BE2C (cell line): ENCODE measurements around the gene PPP1R13L.
A peak's percentile ranks its signal among the peaks of the same experiment; 100 is the strongest.

ENCODE experiments used
- DNase-seq: peaks from one replicate; pipeline ENCODE4 v3.0.0-alpha.2; 2020
- H3K27me3 ChIP-seq: fragments of 250-450 bp; sonication (Bioruptor Pico); 2 replicates; pipeline ENCODE4 v1.5.1; 2020; ENCODE audit warnings: mild to moderate bottlenecking
- H3K36me3 ChIP-seq: fragments of 250-450 bp; sonication (Bioruptor Pico); 2 replicates; pipeline ENCODE4 v1.5.1; 2020; ENCODE audit warnings: mild to moderate bottlenecking
- H3K4me1 ChIP-seq: fragments of 250-450 bp; sonication (Bioruptor Pico); 2 replicates; pipeline ENCODE4 v1.5.1; 2020
- H3K4me3 ChIP-seq: 2 replicates; pipeline ENCODE4 v1.5.1; 2011; ENCODE audit warnings: low read depth, low read length
- H3K9me3 ChIP-seq: fragments of 250-450 bp; sonication (Bioruptor Pico); 2 replicates; pipeline ENCODE4 v1.5.1; 2020
- TF ChIP-seq, protein P1 (sequence below): IDR thresholded peaks from 2 replicates; pipeline ENCODE4 v1.5.1; 2012; ENCODE audit warnings: mild to moderate bottlenecking, low read depth, low read length

The PPP1R13L gene

DNA sequence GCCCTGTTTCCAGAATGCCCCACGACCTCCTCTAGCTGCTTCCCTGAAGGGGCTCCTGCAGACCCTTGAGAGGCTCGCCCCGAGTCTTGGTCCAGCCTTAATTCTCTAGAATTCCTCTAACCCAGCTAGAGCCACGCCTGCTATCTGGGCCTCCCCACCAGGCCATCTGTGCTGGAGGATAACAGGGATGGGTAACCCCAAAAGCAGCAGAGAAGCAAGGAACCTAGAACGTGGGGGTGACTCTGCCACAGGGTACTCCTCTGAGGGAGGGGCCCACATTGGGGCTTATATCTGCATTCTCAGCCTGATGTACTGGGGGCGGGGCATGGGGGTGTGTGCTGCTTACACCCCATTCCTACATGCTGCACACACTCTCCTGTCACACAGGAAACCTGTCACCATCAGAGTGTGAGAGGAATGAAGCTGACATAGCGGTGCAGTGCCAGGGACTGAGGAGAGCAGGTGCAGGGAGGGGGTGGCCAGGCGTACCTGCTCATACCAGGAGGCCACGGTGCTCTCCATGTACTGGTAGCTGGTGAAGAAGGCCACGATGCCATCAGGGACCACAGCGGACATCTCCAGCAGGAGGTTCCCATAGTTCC lies 50.5 kb downstream of the PPP1R13L start:
- peaks cover 7% of the 10 kb centered on the region; the same call in 1 of the 2 replicates for H3K36me3 ChIP-seq
- no peaks in the 10 kb centered on the region; the same call in 1 of the 2 replicates for H3K9me3 ChIP-seq
- no peak for DNase-seq
- no peaks in the 10 kb centered on the region for H3K4me1 ChIP-seq
- no peaks in the 10 kb centered on the region for H3K27me3 ChIP-seq
- TF ChIP-seq, protein P1, sequence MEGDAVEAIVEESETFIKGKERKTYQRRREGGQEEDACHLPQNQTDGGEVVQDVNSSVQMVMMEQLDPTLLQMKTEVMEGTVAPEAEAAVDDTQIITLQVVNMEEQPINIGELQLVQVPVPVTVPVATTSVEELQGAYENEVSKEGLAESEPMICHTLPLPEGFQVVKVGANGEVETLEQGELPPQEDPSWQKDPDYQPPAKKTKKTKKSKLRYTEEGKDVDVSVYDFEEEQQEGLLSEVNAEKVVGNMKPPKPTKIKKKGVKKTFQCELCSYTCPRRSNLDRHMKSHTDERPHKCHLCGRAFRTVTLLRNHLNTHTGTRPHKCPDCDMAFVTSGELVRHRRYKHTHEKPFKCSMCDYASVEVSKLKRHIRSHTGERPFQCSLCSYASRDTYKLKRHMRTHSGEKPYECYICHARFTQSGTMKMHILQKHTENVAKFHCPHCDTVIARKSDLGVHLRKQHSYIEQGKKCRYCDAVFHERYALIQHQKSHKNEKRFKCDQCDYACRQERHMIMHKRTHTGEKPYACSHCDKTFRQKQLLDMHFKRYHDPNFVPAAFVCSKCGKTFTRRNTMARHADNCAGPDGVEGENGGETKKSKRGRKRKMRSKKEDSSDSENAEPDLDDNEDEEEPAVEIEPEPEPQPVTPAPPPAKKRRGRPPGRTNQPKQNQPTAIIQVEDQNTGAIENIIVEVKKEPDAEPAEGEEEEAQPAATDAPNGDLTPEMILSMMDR = no peak
- H3K4me3 ChIP-seq = no peak overlapping the region

DNA sequence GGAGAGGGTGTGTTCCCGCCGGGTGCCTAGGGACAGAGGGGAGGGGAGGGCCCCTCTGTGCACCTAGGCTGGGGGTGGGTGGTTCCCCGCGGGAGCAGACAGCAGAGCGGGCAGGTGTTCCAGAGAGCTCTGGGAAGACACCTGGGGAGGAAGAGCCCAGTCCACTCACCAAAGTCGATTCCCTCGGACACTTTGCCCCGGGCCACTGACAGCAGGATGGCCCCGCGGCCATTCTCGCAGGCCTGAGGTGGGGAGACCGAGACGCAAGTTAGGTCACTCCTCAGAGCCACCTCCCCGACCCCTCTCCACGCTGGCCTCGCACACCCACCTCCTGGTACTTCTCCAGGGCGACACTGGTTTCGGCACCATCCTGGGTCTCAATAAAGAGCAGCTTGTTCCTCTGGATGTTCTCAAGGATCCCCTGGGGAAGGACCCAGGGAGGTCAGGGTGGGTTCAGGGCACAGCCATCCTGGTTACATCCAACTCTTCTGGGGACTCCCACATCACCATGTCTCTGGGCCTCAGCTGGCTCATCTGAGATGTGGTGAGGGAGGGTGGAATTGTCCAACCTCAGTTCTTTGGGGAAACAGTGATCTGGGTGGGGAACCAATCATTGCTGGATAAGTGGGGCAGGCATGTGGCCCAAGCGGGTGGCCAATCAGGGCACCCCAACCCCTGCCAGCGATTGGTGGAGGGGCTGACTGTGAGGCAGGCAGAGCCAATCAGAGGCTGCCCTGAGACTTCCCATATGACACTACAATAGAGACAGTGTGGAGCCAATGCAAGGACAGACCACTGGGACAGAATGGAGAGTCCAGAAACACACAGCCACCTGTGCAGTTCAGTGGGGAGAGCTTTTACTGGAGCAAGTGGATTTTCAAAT lies 51.7 kb downstream of the PPP1R13L start:
- peak; percentile 48 for DNase-seq
- H3K9me3 ChIP-seq = no peaks in the 10 kb centered on the region; the same call in 1 of the 2 replicates
- no peaks in the 10 kb centered on the region for H3K4me1 ChIP-seq
- H3K36me3 ChIP-seq = peaks cover 7% of the 10 kb centered on the region; the same call in 1 of the 2 replicates
- H3K27me3 ChIP-seq = peaks cover 2% of the 10 kb centered on the region; the same call in 1 of the 2 replicates
- TF ChIP-seq, protein P1 = no peak
- H3K4me3 ChIP-seq = no peak overlapping the region

DNA sequence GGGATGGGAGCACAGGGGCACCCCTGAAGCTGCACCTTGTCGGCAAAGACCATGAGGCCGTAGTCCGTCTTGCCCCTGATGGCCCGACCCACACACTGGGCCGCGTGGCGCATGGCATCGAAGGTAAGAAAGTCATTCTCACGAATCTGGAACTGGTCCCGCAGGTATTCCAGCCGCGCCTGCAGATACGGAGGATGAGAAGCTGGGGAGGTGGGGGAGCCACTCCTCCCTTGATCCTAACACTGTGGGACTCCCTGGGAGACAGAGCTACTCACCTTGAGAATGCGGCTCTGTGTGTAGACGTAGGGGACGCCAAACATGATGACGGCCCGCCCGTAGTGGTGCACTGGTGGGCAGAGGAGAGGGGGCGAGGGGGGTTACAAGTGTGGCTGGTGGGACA lies 52.4 kb downstream of the PPP1R13L start:
- Histone ChIP-seq H3K4me1 (no peaks in the 10 kb centered on the region), H3K9me3 (no peaks in the 10 kb centered on the region; the same call in 1 of the 2 replicates), H3K4me3 (no peak overlapping the region), H3K36me3 (peaks cover 7% of the 10 kb centered on the region; the same call in 1 of the 2 replicates), H3K27me3 (peaks cover 9% of the 10 kb centered on the region)
- no peak for DNase-seq
- TF ChIP-seq, protein P1 = no peak

DNA sequence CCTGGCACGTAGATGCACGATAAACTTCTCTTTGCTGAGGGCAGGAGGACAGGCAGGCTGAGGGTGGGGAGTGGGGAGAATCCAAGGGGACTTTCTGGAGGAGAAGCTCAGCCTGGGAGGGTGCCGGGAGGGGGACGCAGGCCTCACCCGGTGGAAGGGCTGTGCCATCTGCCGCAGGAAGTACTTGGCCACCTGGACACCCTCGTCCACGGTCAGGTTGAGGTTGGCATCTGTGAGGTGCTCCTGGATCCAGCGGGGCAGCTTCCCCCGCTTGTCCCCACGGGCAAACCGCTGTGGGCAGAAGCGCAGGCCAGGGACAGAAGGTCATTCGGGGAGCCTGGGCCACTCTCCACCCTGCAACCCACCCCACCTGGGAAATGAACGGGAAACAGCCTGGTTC lies 52.8 kb downstream of the PPP1R13L start:
- TF ChIP-seq, protein P1 = no peak
- Histone ChIP-seq H3K36me3 (peaks cover 7% of the 10 kb centered on the region; the same call in 1 of the 2 replicates), H3K4me1 (no peaks in the 10 kb centered on the region), H3K9me3 (no peaks in the 10 kb centered on the region; the same call in 1 of the 2 replicates), H3K27me3 (peaks cover 11% of the 10 kb centered on the region), H3K4me3 (no peak overlapping the region)
- no peak for DNase-seq

DNA sequence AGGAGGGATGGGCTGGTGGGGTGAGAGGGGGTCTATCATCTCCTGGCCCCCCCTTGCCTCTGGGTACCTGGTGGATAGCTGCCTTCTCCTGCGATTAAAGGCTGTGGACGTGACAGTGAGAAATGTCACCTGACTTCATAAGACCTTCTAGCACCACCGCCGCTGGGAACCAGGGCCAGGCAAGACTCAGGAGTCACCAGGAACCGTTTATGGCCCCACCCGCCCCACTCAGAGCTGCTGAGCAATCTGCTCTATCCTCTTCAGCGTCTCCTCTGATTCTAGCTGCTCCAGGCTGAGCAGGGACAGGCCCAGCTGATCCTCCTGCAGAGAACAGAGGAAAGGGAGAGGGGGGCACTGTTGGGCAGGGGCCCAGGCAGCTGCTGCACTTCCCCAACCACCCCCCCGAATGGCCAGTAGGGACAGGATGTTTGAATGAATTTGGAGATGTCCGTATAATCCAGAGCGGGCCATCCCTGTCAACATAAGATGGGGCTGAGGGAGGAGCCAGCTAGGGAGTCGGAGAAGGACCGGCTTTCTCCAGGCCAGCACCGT lies 53.4 kb downstream of the PPP1R13L start:
- no peak overlapping the region for H3K4me3 ChIP-seq
- H3K27me3 ChIP-seq = peaks cover 16% of the 10 kb centered on the region
- TF ChIP-seq, protein P1 = no peak
- no peaks in the 10 kb centered on the region; the same call in 1 of the 2 replicates for H3K9me3 ChIP-seq
- H3K4me1 ChIP-seq = no peaks in the 10 kb centered on the region
- no peak for DNase-seq
- peaks cover 7% of the 10 kb centered on the region; the same call in 1 of the 2 replicates for H3K36me3 ChIP-seq
